ENCODE measurements around the gene CTXND1.
A peak's percentile ranks its signal among the peaks of the same experiment; 100 is the strongest.
"Not testable (repeated sequence)": the region's sequence is repeated elsewhere in the genome, so short reads cannot be mapped to it uniquely, and the experiment has no call there.

CTXND1 gene

DNA sequence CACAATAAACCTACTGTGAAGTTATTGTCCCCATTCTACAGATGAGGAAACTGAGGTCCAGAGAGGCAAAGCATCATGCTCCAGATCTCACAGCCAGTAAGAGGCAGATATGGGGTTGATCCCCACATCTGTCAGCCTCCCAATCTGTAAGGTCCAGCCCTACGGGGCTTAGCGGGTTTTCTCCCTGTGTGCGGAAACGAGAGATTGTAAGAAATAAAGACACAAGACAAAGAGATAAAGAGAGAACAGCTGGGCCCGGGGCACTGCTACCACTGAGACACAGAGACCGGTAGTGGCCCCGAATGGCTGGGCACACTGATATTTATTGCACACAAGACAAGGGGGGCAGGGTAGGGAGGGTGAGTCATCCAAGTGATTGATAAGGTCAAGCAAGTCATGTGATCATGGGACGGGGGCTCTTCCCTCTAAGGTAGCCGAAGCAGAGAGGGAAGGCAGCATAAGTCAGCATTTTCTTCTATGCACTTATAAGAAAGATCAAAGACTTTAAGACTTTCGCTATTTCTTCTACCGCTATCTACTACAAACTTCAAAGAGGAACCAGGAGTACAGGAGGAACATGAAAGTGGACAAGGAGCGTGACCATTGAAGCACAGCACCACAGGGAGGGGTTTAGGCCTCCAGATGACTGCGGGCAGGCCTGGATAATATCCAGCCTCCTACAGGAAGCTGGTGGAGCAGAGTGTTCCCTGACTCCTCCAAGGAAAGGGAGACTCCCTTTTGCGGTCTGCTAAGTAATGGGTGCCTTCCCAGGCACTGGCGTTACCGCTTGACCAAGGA is 96.4 kb downstream of the CTXND1 start:
- DNase-seq = not testable (repeated sequence)

DNA sequence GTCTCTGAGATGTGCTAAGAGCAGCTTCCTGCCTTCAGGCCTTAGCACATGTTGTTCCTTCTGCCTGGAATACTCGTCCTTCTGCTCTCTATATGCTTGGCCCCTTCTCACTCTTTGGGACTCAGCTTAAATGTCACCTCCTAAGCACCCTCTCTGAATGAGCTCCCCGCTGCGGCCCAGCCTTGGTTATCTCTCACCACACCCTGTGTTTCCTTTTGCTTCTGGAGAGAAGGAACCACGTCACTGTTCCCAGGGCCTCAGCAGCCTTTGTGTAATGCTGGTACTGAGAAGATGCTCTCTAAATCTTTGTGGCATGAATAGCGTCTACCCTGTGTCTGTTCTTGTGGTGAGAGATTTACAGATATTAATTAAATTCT is 97.0 kb downstream of the CTXND1 start:
- no peak for DNase-seq

DNA sequence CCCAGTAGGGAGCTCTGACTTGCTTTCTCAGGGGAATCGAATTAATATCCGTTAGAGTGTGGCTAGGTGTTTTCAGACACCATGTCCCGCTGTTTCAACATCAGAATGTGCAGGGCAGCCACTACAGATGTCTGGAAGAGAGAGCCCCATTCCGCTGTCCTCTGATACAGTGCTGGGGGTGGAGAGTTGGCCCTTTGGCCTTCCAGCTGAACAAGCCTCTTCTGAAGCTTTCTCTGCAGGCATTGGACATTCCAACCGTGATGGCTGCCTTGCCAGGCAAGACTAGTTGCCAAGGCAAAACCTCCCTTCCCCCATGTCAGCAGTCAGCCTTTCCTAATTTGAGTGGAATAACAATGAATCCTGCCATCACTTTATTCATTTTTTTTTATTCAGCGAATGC is 97.7 kb downstream of the CTXND1 start:
- no peak for DNase-seq

DNA sequence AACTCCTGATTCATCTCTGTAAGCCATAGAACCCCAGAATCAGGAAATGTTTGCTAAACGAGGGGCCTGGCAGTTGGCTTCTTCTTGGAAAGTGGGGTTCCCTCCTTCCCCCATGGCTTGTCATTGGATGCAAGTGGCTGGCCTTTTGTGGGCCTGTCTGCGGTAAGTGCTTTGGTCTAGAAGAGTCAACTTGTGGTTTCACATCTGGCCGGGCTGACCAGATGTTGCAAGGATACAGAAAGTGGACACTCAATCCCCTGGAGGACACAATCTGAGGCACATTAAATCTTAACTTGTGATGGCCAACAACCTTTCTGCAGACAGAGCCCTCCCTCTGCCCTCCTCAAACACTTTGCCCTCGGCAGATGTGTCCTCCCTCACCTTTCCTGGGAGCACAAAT is 98.1 kb downstream of the CTXND1 start:
- DNase-seq = no peak

DNA sequence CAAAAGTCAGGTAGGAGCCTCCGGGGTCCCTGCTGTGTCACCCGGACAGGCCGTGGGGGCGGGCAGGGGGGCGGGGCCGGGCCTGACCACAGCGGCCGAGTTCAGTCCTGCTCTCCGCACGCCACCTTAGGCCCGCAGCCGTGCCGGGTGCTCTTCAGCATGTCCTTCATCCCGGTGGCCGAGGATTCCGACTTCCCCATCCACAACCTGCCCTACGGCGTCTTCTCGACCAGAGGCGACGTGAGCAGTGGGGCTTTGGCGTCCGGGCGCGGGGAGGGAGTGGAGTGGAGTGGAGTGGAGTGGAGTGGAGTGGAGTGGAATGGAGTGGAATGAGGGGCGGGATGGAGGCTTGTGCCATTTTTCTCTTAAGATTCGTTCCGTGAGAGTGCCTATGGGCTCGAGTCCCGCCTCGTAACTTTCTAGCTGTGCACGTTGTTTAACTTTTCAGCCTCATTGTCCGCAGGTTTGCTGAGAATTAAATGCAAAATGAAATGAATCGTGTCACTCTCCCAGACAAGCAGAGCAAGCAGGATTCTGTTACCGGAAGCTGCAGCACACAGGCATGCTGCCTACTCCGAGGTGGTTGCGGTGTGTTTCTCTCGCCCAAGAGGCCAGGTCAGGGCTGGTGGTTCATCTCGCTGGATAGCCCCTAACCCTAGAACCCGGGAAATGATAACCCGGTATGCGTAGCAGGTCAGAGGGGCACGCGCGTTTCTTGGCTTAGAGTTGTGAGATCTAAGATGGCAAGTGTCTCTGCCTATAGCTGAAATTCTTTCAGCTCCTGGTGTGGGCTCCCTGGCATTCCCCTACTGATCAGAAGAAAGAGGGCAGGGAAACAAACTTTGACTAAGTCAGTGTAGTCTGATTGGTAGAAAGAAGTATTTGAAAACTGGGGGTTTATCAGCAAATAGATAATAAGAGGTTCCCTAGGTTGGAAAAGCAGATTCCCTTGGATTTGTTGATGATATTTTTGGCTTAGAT is 98.8 kb downstream of the CTXND1 start, which contains the start of gene FAH:
Gene FAH, plus strand, starts transcription at position 104 of the 981 bp plus-strand sequence. Its CDS starts 56 bp downstream, at position 160.
- DNase-seq = peak; percentile 49

DNA sequence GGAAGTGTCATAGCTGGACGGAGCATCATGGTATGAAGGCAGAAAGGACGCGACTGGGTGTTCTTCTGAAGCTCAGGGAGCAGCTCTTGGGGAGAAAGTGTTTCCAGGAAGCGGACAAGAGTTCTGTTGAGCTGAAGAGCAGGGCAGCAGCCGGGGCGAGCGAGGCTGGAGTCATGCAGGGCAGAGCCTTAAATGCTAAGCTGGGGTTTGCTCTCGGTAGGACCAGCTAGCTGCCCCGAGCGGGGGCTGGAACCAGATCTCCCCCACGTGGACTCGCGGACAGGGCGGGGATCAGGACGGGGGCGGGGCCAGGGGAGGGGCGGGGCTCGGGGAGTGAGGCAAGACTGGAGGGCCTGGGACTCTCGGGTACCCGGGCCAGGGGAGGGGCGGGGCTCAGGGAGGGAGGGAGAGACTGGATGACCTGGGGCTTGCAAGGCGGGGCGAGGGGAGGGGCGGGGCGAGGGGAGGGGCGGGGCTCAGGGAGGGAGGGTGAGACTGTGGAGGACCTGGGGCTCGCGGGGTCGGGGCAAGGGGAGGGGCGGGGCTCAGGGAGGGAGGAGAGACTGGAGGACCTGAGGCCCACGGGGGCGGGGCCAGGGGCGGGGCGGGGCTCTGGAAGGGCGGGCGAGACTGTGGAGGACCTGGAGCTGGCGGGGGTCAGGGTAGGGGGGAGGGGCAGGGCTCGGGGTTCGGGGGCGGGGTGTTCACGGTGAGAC is 99.7 kb downstream of the CTXND1 start:
- DNase-seq = peak; percentile 94

DNA sequence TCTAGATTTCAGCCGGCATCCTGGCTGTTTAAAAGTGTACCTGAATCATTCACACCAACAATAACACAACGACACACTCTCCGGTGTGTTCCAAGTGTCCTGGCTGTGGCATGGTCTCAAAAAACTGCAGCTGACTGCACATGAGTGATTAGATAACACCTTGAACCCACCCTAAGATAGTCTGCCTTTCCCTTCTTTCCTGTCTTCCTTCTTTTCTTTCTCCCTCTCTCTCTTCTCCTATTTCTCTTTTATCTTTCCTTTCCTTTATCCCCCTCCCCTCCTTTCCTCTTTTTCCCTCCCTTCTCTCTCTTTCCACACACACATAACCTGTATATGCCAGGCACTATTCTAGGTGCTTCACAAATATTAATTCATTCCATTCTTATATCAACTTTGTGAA is 100.4 kb downstream of the CTXND1 start:
- no peak for DNase-seq

DNA sequence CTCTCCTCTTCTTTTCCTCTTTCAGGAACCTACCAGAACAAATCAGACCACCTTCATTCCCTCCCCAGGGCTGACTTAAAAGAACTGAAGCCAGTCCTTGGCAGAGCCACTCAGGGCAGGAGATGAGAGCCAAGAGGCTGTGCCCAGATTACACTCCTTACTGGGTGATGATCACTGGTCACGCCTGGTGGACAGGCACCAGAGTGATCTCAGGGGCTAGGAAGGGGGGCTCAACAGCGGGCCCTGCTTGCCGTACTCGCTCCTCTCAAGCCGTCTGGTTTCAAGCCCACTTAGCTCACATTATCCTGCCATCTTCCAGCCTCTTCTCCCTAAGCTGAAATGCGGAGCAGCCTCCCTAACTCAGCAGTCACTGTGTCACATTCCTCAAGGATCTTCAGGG is 100.9 kb downstream of the CTXND1 start:
- DNase-seq = no peak
